ENCODE data around the gene MYL12A.
"Not testable (repeated sequence)": the region's sequence is repeated elsewhere in the genome, so short reads cannot be mapped to it uniquely, and the experiment has no call there.

Gene MYL12A

DNA sequence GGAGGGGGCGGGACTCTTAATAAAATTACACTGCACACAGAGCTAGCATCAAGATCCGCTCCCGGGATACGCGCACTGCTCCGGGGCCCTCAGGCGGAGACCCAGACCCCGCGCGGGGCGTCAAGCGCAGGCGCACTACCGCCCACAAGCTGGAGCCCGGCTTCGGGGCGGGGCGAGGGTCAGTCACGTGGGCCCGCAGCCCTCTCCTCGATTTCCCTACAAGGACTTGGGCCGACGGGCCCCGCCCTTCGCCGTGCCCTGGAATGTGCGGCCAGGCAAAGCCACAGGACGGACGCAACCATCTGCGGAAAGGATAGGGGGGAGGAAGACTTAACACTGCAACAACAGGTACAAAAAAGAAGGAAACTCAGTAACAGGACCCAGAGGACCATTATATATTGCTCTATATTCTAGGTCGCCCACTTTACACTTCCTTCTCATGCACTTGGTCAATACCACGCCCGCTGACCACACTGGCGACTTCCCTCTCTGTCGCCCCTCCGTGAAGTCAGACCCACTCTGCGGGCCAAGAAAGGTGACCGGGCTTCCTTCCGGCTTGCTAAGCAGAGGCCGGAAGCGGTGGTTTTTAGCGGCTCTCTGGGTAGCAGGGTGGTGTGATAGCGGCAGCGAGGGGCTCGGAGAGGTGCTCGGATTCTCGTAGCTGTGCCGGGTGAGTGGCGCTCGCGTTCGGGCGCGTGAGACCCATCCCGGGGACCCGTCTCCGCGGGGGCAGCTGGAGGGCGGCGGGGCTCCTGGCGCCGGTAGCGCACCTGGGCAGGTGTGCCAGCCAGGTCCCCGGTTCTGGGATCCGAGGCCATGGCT is at the start of gene MYL12A:
Gene MYL12A, plus strand, starts transcription at position 562 of the 822 bp plus-strand sequence. CDS start 5,447 bp downstream, outside the sequence.
- TF ChIP-seq, protein P1, sequence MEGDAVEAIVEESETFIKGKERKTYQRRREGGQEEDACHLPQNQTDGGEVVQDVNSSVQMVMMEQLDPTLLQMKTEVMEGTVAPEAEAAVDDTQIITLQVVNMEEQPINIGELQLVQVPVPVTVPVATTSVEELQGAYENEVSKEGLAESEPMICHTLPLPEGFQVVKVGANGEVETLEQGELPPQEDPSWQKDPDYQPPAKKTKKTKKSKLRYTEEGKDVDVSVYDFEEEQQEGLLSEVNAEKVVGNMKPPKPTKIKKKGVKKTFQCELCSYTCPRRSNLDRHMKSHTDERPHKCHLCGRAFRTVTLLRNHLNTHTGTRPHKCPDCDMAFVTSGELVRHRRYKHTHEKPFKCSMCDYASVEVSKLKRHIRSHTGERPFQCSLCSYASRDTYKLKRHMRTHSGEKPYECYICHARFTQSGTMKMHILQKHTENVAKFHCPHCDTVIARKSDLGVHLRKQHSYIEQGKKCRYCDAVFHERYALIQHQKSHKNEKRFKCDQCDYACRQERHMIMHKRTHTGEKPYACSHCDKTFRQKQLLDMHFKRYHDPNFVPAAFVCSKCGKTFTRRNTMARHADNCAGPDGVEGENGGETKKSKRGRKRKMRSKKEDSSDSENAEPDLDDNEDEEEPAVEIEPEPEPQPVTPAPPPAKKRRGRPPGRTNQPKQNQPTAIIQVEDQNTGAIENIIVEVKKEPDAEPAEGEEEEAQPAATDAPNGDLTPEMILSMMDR (conservative IDR thresholded peaks at IDR 0.05; ENCODE audit: low read depth, low read length) = no peak
- Histone ChIP-seq H3K9ac (peak within 1 kb of the TSS; percentile 79), H3K27ac (peak within 1 kb of the TSS; percentile 87), H3K4me3 (IDR thresholded peaks at IDR 0.05; ENCODE audit: insufficient read depth, low read depth, low read length) (no peak within 1 kb of the TSS), H3K36me3 (ENCODE audit: insufficient read depth) (no peaks in the 10 kb centered on the region), H3K4me2 (peak within 1 kb of the TSS; percentile 92), H2AFZ (ENCODE audit: low read depth) (peak within 1 kb of the TSS; percentile 71), H3K4me1 (ENCODE audit: low read depth, poor library complexity, severe bottlenecking) (peaks cover 43% of the 10 kb centered on the region), H3K27me3 (ENCODE audit: insufficient read depth, low read depth) (no peaks in the 10 kb centered on the region), H4K20me1 (ENCODE audit: insufficient read depth) (0 out of 2 replicates have a peak, but pooled peaks cover 5% of the 10 kb centered on the region), H3K79me2 (ENCODE audit: insufficient read depth, low read depth) (peaks cover 42% of the 10 kb centered on the region)

DNA sequence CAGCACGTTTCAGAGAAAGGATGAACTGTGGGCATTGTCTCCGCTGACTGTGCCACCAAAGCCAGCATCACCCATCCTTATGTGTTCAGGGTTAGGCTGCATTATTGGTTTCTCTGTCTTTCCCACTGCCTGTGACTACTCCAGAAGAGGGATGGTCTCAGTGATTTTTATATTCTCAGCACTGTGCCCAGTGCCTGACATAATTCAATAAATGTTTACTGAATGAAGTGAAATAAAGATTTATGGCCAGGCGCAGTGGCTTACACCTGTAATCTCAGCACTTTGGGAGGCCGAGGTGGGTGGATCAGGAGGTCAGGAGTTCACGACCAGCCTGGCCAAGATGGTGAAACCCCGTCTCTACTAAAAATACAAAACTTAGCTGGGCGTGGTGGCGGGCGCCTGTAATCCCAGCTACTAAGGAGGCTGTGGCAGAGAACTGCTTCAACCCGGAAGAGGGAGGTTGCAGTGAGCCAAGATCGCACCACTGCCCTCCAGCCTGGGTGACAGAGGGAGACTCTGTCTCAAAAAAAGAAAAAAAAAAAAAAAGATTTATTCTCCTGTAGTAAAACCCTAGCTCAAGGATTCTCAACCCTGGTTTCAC is 49.2 kb upstream of the MYL12A start:
- H3K36me3 ChIP-seq (ENCODE audit: insufficient read depth); H3K9ac ChIP-seq; H2AFZ ChIP-seq (ENCODE audit: low read depth); H3K4me1 ChIP-seq (ENCODE audit: low read depth, poor library complexity, severe bottlenecking); H3K4me3 ChIP-seq (IDR thresholded peaks at IDR 0.05; ENCODE audit: insufficient read depth, low read depth, low read length); H3K27me3 ChIP-seq (ENCODE audit: insufficient read depth, low read depth); H3K79me2 ChIP-seq (ENCODE audit: insufficient read depth, low read depth); H3K4me2 ChIP-seq; H4K20me1 ChIP-seq (ENCODE audit: insufficient read depth); H3K27ac ChIP-seq: not testable (repeated sequence)

DNA sequence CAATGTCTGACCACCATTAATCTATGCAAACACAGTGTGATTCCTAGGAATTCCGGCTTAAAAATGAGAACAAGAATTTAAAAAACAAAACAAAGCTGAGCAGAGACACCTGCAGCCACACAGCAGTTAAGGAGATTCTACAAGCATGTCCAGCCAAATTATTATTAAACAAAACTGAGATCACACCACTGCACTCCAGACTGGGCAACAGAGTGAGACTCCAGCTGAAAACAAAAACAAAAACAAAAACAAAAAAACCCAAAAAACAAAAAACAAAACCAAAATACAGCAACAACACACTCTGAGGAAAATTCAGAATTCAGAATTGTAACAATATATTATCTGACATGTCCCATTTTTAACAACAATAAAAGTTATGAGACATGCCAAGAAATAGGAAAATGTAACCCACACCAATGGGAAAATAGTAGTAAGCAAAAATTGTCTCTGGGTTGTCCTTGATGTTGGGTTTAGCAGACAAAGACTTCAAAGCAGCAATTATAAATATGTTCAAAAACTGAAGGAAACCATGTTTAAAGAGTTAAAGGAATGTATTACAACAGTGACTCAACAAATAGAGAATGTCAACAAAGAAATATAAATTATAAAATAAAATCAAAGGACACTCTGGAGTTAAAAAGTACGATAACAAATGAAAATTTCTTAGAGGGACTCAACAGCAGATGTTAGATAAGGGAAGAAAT is 47.5 kb upstream of the MYL12A start:
- Histone ChIP-seq H3K79me2 (ENCODE audit: insufficient read depth, low read depth) (no peaks in the 10 kb centered on the region), H2AFZ (ENCODE audit: low read depth) (no peak overlapping the region), H3K27ac (no peak overlapping the region), H3K4me2 (no peak overlapping the region), H3K9ac (no peak overlapping the region), H3K4me1 (ENCODE audit: low read depth, poor library complexity, severe bottlenecking) (no peaks in the 10 kb centered on the region), H4K20me1 (ENCODE audit: insufficient read depth) (no peaks in the 10 kb centered on the region), H3K4me3 (IDR thresholded peaks at IDR 0.05; ENCODE audit: insufficient read depth, low read depth, low read length) (no peak overlapping the region), H3K27me3 (ENCODE audit: insufficient read depth, low read depth) (no peaks in the 10 kb centered on the region), H3K36me3 (ENCODE audit: insufficient read depth) (no peaks in the 10 kb centered on the region)
- TF ChIP-seq, protein P1 (conservative IDR thresholded peaks at IDR 0.05; ENCODE audit: low read depth, low read length) = no peak

DNA sequence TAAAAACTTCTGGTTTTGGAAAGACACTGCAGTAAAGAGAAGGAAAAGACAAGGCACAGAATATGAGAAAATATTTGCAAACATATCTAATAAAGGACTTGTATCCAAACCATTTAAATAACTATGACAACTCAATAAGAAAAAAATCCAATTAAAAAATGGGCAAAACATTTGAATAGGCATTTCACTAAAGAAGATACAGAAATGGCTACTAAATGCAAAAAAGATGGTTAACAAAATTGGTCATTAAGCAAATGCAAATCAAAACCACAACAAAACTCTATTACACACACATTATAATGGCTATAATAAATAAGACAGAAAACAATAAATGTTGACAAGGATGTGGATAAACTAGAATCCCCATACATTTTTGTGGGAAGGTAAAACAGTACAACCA is 42.4 kb upstream of the MYL12A start:
- Histone ChIP-seq H3K4me1 (ENCODE audit: low read depth, poor library complexity, severe bottlenecking) (peaks cover 8% of the 10 kb centered on the region), H3K36me3 (ENCODE audit: insufficient read depth) (no peaks in the 10 kb centered on the region), H3K27ac (no peak overlapping the region), H4K20me1 (ENCODE audit: insufficient read depth) (no peaks in the 10 kb centered on the region), H3K4me2 (no peak overlapping the region), H3K9ac (no peak overlapping the region), H3K79me2 (ENCODE audit: insufficient read depth, low read depth) (no peaks in the 10 kb centered on the region), H3K4me3 (IDR thresholded peaks at IDR 0.05; ENCODE audit: insufficient read depth, low read depth, low read length) (no peak overlapping the region), H2AFZ (ENCODE audit: low read depth) (no peak overlapping the region), H3K27me3 (ENCODE audit: insufficient read depth, low read depth) (no peaks in the 10 kb centered on the region)
- TF ChIP-seq, protein P1 (conservative IDR thresholded peaks at IDR 0.05; ENCODE audit: low read depth, low read length) = no peak
